Measurements from ENCODE around the gene HLA-DRB1.

DNA sequence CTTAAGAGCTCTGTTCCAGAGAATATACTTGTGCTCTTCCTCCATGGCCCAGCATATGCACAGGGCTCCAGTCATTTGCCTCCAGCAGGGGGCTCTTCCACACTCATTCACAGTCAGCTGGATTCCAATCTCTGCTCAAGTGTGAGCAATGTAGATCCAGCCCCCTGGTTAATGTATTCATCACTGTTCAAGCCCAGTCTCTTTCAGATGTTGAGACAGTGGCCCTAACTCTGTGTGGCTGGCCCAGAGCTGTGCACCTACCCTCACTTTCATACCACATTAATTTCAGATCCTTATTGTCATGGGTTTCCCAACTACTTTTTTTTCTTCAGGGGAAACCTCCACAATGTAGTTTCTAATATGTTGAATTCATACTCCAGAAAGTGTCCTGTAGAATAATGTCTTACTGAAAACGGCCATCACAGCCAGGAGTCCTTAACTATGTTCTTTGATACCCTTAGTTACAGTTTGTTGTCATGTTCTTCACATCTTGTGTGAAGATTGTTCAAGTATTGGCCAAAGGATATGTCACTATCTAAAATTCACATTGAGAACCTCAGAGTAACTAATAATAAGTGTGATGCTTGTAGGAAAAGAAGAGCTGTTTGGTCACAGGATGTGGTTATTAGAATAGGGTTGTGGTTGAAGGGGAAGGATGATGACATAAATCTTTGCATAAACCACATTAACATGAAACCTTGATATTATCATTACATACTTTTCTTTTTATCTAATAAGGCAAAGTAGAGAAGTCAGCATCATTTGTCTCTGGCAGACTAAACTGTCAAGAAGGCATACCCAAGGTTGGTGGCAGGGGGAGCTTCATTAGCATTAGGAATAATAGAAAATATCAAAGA is 33.1 kb upstream of the HLA-DRB1 start:
- TF ChIP-seq POLR2A (IDR thresholded peaks at IDR 0.05; ENCODE audit: low read depth, low read length) = peak; percentile 44
- peak; percentile 89 for TF ChIP-seq POLR2AphosphoS5 (IDR thresholded peaks at IDR 0.05; ENCODE audit: low read depth, low read length)
- peak; percentile 78 for TF ChIP-seq TAF1 (IDR thresholded peaks at IDR 0.05; ENCODE audit: low read depth, low read length)
- peak; percentile 66 for TF ChIP-seq SPI1 (IDR thresholded peaks at IDR 0.05; ENCODE audit: low read depth, low read length)
- no peak for TF ChIP-seq PAX5 (IDR thresholded peaks at IDR 0.05; ENCODE audit: insufficient read depth, low read length, severe bottlenecking)
